Neural cell (in vitro differentiated cells): ENCODE data around the gene VENTX.

Source experiments
- CTCF ChIP-seq: fragments of 450-650 bp; IDR thresholded peaks from 2 replicates; pipeline ENCODE4 v1.5.1; 2014; ENCODE audit warnings: antibody characterized with exemption, mild to moderate bottlenecking, moderate library complexity; ENCODE audit not compliant: poor library complexity, severe bottlenecking
- EZH2 ChIP-seq: fragments of 200-600, 300-800 bp; shearing (Covaris generic), sonication (generic); IDR thresholded peaks from 2 replicates; pipeline ENCODE4 v1.6.1; 2014; ENCODE audit warnings: antibody characterized with exemption, low read length, borderline replicate concordance, mild to moderate bottlenecking; ENCODE audit not compliant: insufficient read depth, poor library complexity, severe bottlenecking
- POLR2AphosphoS5 ChIP-seq: IDR thresholded peaks from 2 replicates; pipeline ENCODE4 v1.6.1; 2012
- TAF1 ChIP-seq: IDR thresholded peaks from 2 replicates; pipeline ENCODE4 v1.6.1; 2012; ENCODE audit warnings: low read depth

GRCh38 chr10:133230387-133231195, 7.1 kb upstream of the VENTX start:
- TF ChIP-seq CTCF (no peak), EZH2 (no peak), POLR2AphosphoS5 (no peak), TAF1 (no peak)
